Subcutaneous abdominal adipose tissue (tissue), 5 donors: ENCODE measurements around the gene CUL4B.
"Not testable (repeated sequence)": the region's sequence is repeated elsewhere in the genome, so short reads cannot be mapped to it uniquely, and the experiment has no call there.

Experiments
- H3K27ac ChIP-seq: one replicate; pipeline ENCODE4 v1.7.0; 2013; ENCODE audit warnings: low read depth, mild to moderate bottlenecking, inconsistent platforms, low read length, moderate library complexity
- H3K27me3 ChIP-seq, 5 donors: one replicate each; pipeline ENCODE4 v1.7.0; 2013; ENCODE audit warnings: low read length in 5 of 5, inconsistent platforms in 1 of 5; ENCODE audit not compliant: control insufficient read depth in 5 of 5, insufficient read depth in 4 of 5
- H3K36me3 ChIP-seq, 5 donors: one replicate each; pipeline ENCODE4 v1.7.0; 2013; ENCODE audit warnings: low read length in 5 of 5; ENCODE audit not compliant: control insufficient read depth in 5 of 5, insufficient read depth in 5 of 5
- H3K4me1 ChIP-seq, 5 donors: one replicate each; pipeline ENCODE4 v1.7.0; 2013; ENCODE audit warnings: low read length in 5 of 5, mild to moderate bottlenecking in 3 of 5, moderate library complexity in 1 of 5; ENCODE audit not compliant: control insufficient read depth in 5 of 5, insufficient read depth in 5 of 5
- H3K4me3 ChIP-seq, 5 donors: one replicate each; pipeline ENCODE4 v1.7.0; 2013; ENCODE audit warnings: low read length in 5 of 5, low read depth in 1 of 5
- H3K9ac ChIP-seq, 5 donors: one replicate each; pipeline ENCODE4 v1.7.0; 2013; ENCODE audit warnings: low read length in 5 of 5, mild to moderate bottlenecking in 4 of 5, moderate library complexity in 3 of 5
- H3K9me3 ChIP-seq, 5 donors: one replicate each; pipeline ENCODE4 v1.7.0; 2013; ENCODE audit warnings: low read length in 5 of 5; ENCODE audit not compliant: control insufficient read depth in 5 of 5
- donor health status: healthy.
- donor health status: healthy.
- donor health status: healthy.
- donor health status: healthy.
- donor health status: healthy.

The CUL4B gene

GRCh38 chrX:120485638-120486520 is 74.9 kb downstream of the CUL4B start:
- Histone ChIP-seq H3K27ac (peak overlapping the region; percentile 82), H3K9ac (peak overlapping the region; percentile 6 to 57 (median 33)), H3K36me3 (no peaks in the 10 kb centered on the region), H3K4me1 (peaks cover 2 to 8% (median 4%) of the 10 kb centered on the region in 5 donors), H3K27me3 (peaks cover 0 to 2% (median 0%) of the 10 kb centered on the region in 5 donors), H3K9me3 (peaks cover 0 to 3% (median 0%) of the 10 kb centered on the region in 5 donors), H3K4me3 (peak overlapping the region; percentile 51 to 65 (median 60))

GRCh38 chrX:120485315-120485637 is 75.5 kb downstream of the CUL4B start:
- Histone ChIP-seq H3K9ac (peak overlapping the region in 3 of 5 donors; percentile 6 to 35 (median 33)), H3K4me3 (peak overlapping the region; percentile 51 to 65 (median 60)), H3K27ac (peak overlapping the region; percentile 82), H3K4me1 (peaks cover 2 to 8% (median 4%) of the 10 kb centered on the region in 5 donors), H3K27me3 (peaks cover 0 to 2% (median 0%) of the 10 kb centered on the region in 5 donors), H3K36me3 (no peaks in the 10 kb centered on the region), H3K9me3 (peaks cover 0 to 3% (median 0%) of the 10 kb centered on the region in 5 donors)

GRCh38 chrX:120477453-120477852 is 83.3 kb downstream of the CUL4B start:
- H3K36me3 ChIP-seq = no peaks in the 10 kb centered on the region
- H3K4me3 ChIP-seq = no peak overlapping the region
- no peak overlapping the region for H3K9ac ChIP-seq
- no peaks in the 10 kb centered on the region for H3K9me3 ChIP-seq
- H3K27ac ChIP-seq = no peak overlapping the region
- H3K27me3 ChIP-seq = no peaks in the 10 kb centered on the region
- no peaks in the 10 kb centered on the region for H3K4me1 ChIP-seq

GRCh38 chrX:120476714-120477113 is 84.0 kb downstream of the CUL4B start:
- Histone ChIP-seq H3K4me3 (no peak overlapping the region), H3K36me3 (no peaks in the 10 kb centered on the region), H3K27ac (no peak overlapping the region), H3K9ac (no peak overlapping the region), H3K27me3 (no peaks in the 10 kb centered on the region), H3K9me3 (no peaks in the 10 kb centered on the region), H3K4me1 (no peaks in the 10 kb centered on the region)

GRCh38 chrX:120475447-120475846 is 85.3 kb downstream of the CUL4B start:
- not testable (repeated sequence) for H3K9ac ChIP-seq, H3K27ac ChIP-seq, H3K4me1 ChIP-seq, H3K9me3 ChIP-seq, H3K4me3 ChIP-seq, H3K27me3 ChIP-seq, H3K36me3 ChIP-seq
